ENCODE data around the gene ARFRP1.
A peak's percentile ranks its signal among the peaks of the same experiment; 100 is the strongest.
"Not testable (repeated sequence)": the region's sequence is repeated elsewhere in the genome, so short reads cannot be mapped to it uniquely, and the experiment has no call there.

The ARFRP1 gene

GRCh38 chr20:63671695-63672094 lies 36.1 kb downstream of the ARFRP1 start:
- DNase-seq, result not testable (repeated sequence)

- no peak for DNase-seq
Measured at GRCh38 chr20:63668351-63668750, 39.4 kb downstream of the ARFRP1 start.

GRCh38 chr20:63667858-63668257 lies 39.9 kb downstream of the ARFRP1 start:
- DNase-seq, result no peak

GRCh38 chr20:63665708-63666107 lies 42.1 kb downstream of the ARFRP1 start:
- no peak for DNase-seq

GRCh38 chr20:63664861-63665594 lies 42.7 kb downstream of the ARFRP1 start:
- no peak for DNase-seq

- no peak for DNase-seq
Measured at GRCh38 chr20:63664143-63664851, 43.5 kb downstream of the ARFRP1 start.

- DNase-seq, result no peak
Measured at GRCh38 chr20:63663332-63664066, 44.3 kb downstream of the ARFRP1 start.

GRCh38 chr20:63662813-63663189 lies 45.0 kb downstream of the ARFRP1 start:
- DNase-seq, result no peak

GRCh38 chr20:63661959-63662812 lies 45.6 kb downstream of the ARFRP1 start:
- no peak for DNase-seq

- DNase-seq, result no peak
Measured at GRCh38 chr20:63661108-63661507, 46.7 kb downstream of the ARFRP1 start.

GRCh38 chr20:63660622-63661021 lies 47.2 kb downstream of the ARFRP1 start:
- no peak for DNase-seq

GRCh38 chr20:63660174-63660573 lies 47.6 kb downstream of the ARFRP1 start:
- not testable (repeated sequence) for DNase-seq

GRCh38 chr20:63659370-63659769 lies 48.4 kb downstream of the ARFRP1 start:
- no peak for DNase-seq

- peak in 1 of 2 experiments; percentile 12 for DNase-seq
Measured at GRCh38 chr20:63658749-63659187, 49.0 kb downstream of the ARFRP1 start.

GRCh38 chr20:63657937-63658748 lies 49.6 kb downstream of the ARFRP1 start, which contains the start of gene RTEL1:
RTEL1 (plus strand) TSS chr20:63658312; CDS start chr20:63659403, 1,091 bp downstream.
- peak; percentile 72 to 86 for DNase-seq

GRCh38 chr20:63657260-63657936 lies 50.4 kb downstream of the ARFRP1 start:
- DNase-seq, result no peak

- DNase-seq, result no peak
Measured at GRCh38 chr20:63656451-63656850, 51.3 kb downstream of the ARFRP1 start.

- DNase-seq, result no peak
Measured at GRCh38 chr20:63655249-63655648, 52.5 kb downstream of the ARFRP1 start.

GRCh38 chr20:63653974-63654668 lies 53.7 kb downstream of the ARFRP1 start:
- no peak for DNase-seq

All from AML-193 (cell line).